Neural cell (in vitro differentiated cells): ENCODE measurements around the gene KASH5.

Source experiments
- EP300 ChIP-seq: fragments of 450-650 bp; conservative IDR thresholded peaks from 2 replicates; pipeline ENCODE4 v1.6.1; 2014; ENCODE audit warnings: antibody characterized with exemption, mild to moderate bottlenecking, moderate library complexity; ENCODE audit not compliant: poor library complexity, severe bottlenecking
- EZH2 ChIP-seq: fragments of 200-600, 300-800 bp; shearing (Covaris generic), sonication (generic); IDR thresholded peaks from 2 replicates; pipeline ENCODE4 v1.6.1; 2014; ENCODE audit warnings: antibody characterized with exemption, low read length, borderline replicate concordance, mild to moderate bottlenecking; ENCODE audit not compliant: insufficient read depth, poor library complexity, severe bottlenecking
- MXI1 ChIP-seq: fragments of 450-650 bp; conservative IDR thresholded peaks from 2 replicates; pipeline ENCODE4 v1.6.1; 2014; ENCODE audit warnings: antibody characterized with exemption, mild to moderate bottlenecking; ENCODE audit not compliant: poor library complexity, severe bottlenecking
- POLR2AphosphoS5 ChIP-seq: IDR thresholded peaks from 2 replicates; pipeline ENCODE4 v1.6.1; 2012
- RAD21 ChIP-seq: fragments of 450-650 bp; conservative IDR thresholded peaks from 2 replicates; pipeline ENCODE4 v1.6.1; 2014; ENCODE audit warnings: antibody characterized with exemption, mild to moderate bottlenecking, moderate library complexity
- REST ChIP-seq: IDR thresholded peaks from 2 replicates; pipeline ENCODE4 v1.6.1; 2012; ENCODE audit warnings: borderline replicate concordance
- TF ChIP-seq, protein P1 (sequence below): fragments of 450-650 bp; IDR thresholded peaks from 2 replicates; pipeline ENCODE4 v1.5.1; 2014; ENCODE audit warnings: antibody characterized with exemption, mild to moderate bottlenecking, moderate library complexity; ENCODE audit not compliant: poor library complexity, severe bottlenecking

GRCh38 chr19:49382639-49383038, 5.4 kb upstream of the KASH5 start:
- TF ChIP-seq POLR2AphosphoS5 (no peak), MXI1 (no peak), REST (no peak), EP300 (no peak), EZH2 (no peak), RAD21 (no peak)
- TF ChIP-seq, protein P1, sequence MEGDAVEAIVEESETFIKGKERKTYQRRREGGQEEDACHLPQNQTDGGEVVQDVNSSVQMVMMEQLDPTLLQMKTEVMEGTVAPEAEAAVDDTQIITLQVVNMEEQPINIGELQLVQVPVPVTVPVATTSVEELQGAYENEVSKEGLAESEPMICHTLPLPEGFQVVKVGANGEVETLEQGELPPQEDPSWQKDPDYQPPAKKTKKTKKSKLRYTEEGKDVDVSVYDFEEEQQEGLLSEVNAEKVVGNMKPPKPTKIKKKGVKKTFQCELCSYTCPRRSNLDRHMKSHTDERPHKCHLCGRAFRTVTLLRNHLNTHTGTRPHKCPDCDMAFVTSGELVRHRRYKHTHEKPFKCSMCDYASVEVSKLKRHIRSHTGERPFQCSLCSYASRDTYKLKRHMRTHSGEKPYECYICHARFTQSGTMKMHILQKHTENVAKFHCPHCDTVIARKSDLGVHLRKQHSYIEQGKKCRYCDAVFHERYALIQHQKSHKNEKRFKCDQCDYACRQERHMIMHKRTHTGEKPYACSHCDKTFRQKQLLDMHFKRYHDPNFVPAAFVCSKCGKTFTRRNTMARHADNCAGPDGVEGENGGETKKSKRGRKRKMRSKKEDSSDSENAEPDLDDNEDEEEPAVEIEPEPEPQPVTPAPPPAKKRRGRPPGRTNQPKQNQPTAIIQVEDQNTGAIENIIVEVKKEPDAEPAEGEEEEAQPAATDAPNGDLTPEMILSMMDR = no peak
